HL-60/S4 treated with retinoic acid at 250 ng/mL for 4 days and 3 days (cell line): Measurements from ENCODE around the gene PTPN2.

Source experiments
- in situ Hi-C: fragments of 300-500 bp; cut with MboI; formaldehyde crosslinking; loops from 2 replicates; pipeline ENCODE4 v1.7.0; 2022; ENCODE audit warnings: low sequenced_read_pairs

The PTPN2 gene

DNA sequence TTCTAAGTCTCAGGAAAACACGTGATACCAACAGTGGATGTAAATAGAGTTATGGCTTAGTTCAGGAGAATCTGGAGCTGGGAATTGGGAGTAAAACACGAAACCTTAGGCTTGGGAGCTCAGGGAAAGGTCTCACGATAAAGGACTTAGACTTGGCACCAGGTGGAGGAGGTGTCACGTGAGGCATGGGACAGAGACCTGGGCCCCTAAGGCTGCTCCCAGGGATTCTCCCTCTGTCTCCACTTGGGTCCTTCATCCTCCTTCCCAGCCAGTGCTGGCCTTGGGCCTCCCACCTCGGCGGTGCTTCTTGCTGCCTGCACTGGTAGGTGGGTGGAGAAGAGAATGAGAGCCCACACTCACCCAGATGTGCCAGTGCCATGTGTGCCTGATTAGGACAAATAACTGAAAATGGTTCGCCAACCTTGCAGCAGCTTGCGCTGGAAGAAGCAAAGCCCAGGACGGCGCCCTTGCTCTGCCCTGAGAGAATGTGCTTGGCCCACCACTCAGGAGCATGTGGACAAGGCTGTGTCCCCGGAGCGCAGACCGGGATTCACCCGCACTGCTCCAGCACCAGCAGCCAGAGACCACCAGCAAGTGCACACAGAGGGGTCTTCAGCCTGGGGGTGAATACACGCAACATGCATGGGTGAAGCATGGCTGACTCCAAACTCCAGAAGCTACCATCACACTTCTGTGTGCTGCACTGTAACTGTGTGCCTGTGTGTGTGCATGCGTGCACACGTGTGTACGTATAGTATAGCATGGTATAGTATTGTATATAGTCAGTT is 133.1 kb downstream of the PTPN2 start:
- in situ Hi-C loops, result no loop called here

- in situ Hi-C loops, result no loop called here
Measured at GRCh38 chr18:12750076-12750714, 133.8 kb downstream of the PTPN2 start.

DNA sequence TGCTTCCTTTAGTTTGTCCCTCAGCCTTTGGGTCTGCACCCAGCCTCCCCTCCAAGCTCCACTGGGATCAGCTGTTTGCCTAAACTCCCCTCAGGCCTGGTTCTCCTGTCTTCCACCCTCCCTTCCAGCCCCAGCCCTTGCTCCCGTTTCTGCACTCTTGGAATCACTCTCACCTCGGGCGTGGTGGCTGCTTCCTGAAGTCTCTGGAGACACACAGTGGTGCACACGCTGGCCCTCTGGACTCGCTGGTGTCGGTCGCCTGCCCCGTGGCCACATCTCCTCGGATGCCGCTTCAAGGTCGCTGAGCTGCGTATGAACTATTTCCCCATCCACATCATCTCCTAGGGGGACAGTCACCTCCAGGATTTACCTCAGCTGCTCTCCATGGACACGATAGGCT is 134.9 kb downstream of the PTPN2 start:
- in situ Hi-C loops, result no loop called here

GRCh38 chr18:12748671-12749070 is 135.4 kb downstream of the PTPN2 start:
- in situ Hi-C loops, result no loop called here

DNA sequence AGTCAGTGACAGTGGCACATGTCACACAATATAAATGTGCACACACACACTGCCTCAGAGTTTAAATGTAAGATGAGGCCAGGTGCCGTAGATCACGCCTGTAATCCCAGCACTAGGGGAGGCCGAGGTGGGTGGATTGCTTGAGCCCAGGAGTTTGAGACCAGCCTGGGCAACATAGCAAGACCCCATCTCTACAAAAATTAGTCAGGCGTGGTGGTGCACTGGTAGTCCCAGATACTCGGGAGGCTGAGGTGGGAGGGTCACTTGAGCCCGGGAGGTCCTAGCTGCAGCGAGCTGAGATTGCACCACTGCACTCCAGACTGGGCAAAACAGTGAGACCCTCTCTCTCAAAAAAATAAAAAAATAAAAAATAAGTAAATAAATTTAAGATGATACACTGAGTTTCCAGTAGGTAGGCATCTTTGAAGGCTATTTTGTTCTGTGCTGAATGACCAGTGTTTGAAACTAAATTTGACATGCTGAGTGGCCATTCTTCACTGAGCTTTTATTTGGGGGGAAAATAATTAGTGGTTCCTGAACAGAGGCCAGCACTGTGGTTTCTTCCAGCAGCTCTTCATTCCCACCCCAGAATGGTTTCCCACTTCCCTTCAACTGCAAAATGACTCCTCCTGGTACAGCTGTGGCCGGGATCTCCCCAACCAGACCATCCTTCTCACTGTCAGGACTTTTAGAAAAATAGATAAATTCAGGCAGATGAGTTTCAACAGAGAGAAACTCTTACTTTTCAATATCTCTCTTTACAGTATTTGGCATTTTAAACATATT is 136.3 kb downstream of the PTPN2 start:
- in situ Hi-C loops, result no loop called here

DNA sequence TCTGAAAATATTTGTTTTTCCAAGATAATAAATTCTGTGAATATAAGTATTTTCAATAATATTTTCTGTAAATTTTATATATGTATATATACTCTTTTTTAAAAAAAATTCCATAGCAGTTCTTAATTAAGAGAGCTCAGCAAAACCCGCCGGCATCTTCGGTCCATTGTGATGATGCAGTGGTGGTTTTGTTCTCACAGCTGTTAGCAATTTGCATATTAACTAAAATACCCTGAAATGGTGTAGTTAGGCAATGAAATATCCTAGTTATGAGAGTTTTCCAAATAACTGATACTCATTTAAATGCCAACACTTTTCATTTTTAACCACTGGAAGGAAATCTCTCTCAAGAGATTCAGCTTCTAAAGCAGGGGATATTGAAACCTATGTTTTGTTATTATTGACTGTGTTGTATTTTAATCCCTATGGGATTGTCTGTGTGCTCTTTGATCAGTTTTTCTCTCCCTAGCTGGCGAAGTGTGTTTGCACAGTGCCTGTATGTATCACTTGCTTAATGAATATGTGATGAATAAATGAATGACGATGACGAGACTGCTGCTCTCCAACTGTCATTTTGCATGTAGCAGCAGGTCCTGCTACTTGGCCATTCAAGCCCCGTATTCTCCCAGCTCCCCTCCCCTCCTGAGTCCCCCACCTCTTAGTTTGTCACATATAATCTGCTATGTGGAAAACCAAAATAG is 138.8 kb downstream of the PTPN2 start:
- in situ Hi-C loops, result no loop called here

- in situ Hi-C loops, result no loop called here
Measured at GRCh38 chr18:12744103-12744502, 139.9 kb downstream of the PTPN2 start.

DNA sequence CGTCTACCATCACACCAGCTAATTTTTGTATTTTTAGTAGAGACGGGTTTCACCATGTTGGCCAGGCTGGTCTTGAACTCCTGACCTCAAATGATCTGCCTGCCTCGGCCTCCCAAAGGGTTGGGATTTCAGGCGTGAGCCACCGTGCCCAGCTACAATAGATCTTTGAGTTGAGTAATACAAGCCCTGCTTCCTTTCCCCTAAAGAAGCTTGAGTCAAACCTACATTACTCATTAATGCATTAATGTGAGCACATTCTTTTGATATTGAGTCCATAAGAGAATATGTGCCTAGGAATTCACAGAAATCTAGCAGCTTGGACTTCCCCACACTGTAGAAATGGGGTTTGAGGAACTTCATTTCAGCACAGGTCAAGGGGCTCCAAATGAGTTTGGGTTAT is 141.6 kb downstream of the PTPN2 start:
- in situ Hi-C loops, result no loop called here
